Activated CD8-positive, alpha-beta T cell treated with anti-CD3 and anti-CD28 coated beads for 36 hours (primary cell): ENCODE data around the gene OPCML. TPM values are rescaled to one million over a fixed set of nuclear protein-coding genes. Genes with fewer than 3 reads are reported as not detected.

ENCODE experiments used
- ATAC-seq: fragments of 200-7000 bp; cut with Tn5 transposase; one replicate; pipeline ENCODE4 v1.10.0; 2021; ENCODE audit warnings: mild to moderate bottlenecking, moderate library complexity
- CTCF ChIA-PET: fragments of 350-600 bp; sonication (Branson Sonifier 250); formaldehyde crosslinking; loops from one replicate; lab custom pipeline; 2021; ENCODE audit warnings: antibody characterized with exemption; lab: Charles Lee
- POLR2A ChIA-PET: fragments of 350-600 bp; sonication (Branson Sonifier 250); formaldehyde crosslinking; loops from one replicate; lab custom pipeline; 2021; ENCODE audit warnings: antibody characterized with exemption; lab: Charles Lee
- DNase-seq: peaks from one replicate; pipeline ENCODE4 v3.0.0-alpha.2; 2020
- H3K27ac Mint-ChIP-seq: one replicate; pipeline ENCODE4 v1.8.0; 2021; ENCODE audit warnings: mild to moderate bottlenecking, mixed read lengths
- H3K27me3 Mint-ChIP-seq: one replicate; pipeline ENCODE4 v1.8.0; 2021; ENCODE audit warnings: mixed read lengths
- H3K36me3 Mint-ChIP-seq: one replicate; pipeline ENCODE4 v1.8.0; 2021; ENCODE audit warnings: low read depth, mixed read lengths
- H3K4me1 Mint-ChIP-seq: one replicate; pipeline ENCODE4 v1.8.0; 2021; ENCODE audit warnings: low read depth, mixed read lengths
- H3K4me3 Mint-ChIP-seq: one replicate; pipeline ENCODE4 v1.8.0; 2021; ENCODE audit warnings: mild to moderate bottlenecking, moderate library complexity, mixed read lengths
- H3K9me3 Mint-ChIP-seq: one replicate; pipeline ENCODE4 v1.8.0; 2021; ENCODE audit warnings: mixed read lengths
- intact Hi-C: fragments of 100-400 bp; cut with micrococcal nuclease; formaldehyde crosslinking; loops from one replicate; pipeline ENCODE4 v1.10.0; 2022
- total RNA-seq, 2 experiments: library from RNA; stranded (reverse); gene quantifications; one replicate each; pipeline ENCODE4 v1.2.3, GENCODE V29; 2021
- TF ChIP-seq, protein P1 (sequence below): fragments of 200-600 bp; IDR thresholded peaks from one replicate; pipeline ENCODE4 v1.8.0; 2022; ENCODE audit warnings: antibody characterized with exemption, mild to moderate bottlenecking

Gene OPCML
- total RNA-seq, 2 experiments from 2014 or later, result not detected

GRCh38 chr11:133383201-133383600 lies 149.1 kb downstream of the OPCML start:
- CTCF ChIA-PET, result no interaction called here
- H3K36me3 Mint-ChIP-seq, result no peaks in the 10 kb centered on the region

DNA sequence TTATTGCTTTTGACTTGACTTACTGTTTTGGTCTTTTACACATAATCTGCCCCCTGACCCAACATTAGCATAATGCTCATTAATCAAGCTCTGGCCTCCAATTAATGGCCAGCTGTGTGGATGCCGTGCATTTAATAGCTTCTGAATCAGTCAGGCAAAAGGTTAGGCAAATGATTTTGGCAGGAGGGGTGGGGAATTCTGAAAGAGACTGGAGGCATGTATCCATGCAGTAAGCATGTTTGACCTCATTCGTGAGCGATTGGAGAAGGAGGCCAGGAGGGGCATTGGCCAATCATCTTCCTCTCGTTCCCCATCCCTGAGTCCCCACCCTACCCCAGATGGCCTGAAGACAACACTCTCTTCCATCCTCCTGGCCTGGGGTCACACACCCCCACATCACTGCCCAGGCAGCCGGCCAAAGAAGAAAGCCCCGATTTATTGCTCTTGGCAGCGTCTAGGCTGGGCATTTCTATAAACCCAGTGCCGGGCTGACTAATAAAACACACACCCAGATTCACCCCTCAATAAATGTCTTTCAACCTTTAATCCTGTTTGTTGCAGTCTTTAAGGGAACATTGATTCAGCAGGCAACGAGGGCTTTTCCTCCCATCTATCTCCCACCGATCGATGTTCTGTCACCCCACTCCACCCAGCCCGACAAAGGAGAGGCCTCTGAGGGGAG lies 150.0 kb downstream of the OPCML start:
- no peak for ATAC-seq

More at GRCh38 chr11:133383201-133383600, 149.1 kb downstream of the OPCML start:
- Mint-ChIP-seq H3K9me3 (no peaks in the 10 kb centered on the region), H3K27me3 (peaks cover 1% of the 10 kb centered on the region), H3K4me3 (no peak overlapping the region), H3K27ac (no peak overlapping the region), H3K4me1 (no peaks in the 10 kb centered on the region)
- intact Hi-C loops, result no loop called here
- no peak for DNase-seq
- TF ChIP-seq, protein P1, sequence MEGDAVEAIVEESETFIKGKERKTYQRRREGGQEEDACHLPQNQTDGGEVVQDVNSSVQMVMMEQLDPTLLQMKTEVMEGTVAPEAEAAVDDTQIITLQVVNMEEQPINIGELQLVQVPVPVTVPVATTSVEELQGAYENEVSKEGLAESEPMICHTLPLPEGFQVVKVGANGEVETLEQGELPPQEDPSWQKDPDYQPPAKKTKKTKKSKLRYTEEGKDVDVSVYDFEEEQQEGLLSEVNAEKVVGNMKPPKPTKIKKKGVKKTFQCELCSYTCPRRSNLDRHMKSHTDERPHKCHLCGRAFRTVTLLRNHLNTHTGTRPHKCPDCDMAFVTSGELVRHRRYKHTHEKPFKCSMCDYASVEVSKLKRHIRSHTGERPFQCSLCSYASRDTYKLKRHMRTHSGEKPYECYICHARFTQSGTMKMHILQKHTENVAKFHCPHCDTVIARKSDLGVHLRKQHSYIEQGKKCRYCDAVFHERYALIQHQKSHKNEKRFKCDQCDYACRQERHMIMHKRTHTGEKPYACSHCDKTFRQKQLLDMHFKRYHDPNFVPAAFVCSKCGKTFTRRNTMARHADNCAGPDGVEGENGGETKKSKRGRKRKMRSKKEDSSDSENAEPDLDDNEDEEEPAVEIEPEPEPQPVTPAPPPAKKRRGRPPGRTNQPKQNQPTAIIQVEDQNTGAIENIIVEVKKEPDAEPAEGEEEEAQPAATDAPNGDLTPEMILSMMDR, result no peak
- POLR2A ChIA-PET, result interaction anchor here (0.6 kb wide), 2 partner anchors 22 to 169 kb away, joined by 3 to 4 read pairs; no protein-coding TSS in a partner anchor
- no peak for ATAC-seq

GRCh38 chr11:133381761-133382130 lies 150.6 kb downstream of the OPCML start:
- intact Hi-C loops, result no loop called here
- ATAC-seq, result no peak
- Mint-ChIP-seq H3K27ac (no peak overlapping the region), H3K4me1 (no peaks in the 10 kb centered on the region), H3K9me3 (no peaks in the 10 kb centered on the region), H3K27me3 (peaks cover 1% of the 10 kb centered on the region), H3K36me3 (no peaks in the 10 kb centered on the region), H3K4me3 (no peak overlapping the region)
- CTCF ChIA-PET, result no interaction called here
- POLR2A ChIA-PET, result no interaction called here
- TF ChIP-seq, protein P1, result no peak
- no peak for DNase-seq

More for the DNA sequence above, 150.0 kb downstream of the OPCML start:
- H3K27ac Mint-ChIP-seq, result no peak overlapping the region
- no peak overlapping the region for H3K4me3 Mint-ChIP-seq
- no peaks in the 10 kb centered on the region for H3K36me3 Mint-ChIP-seq
- intact Hi-C loops, result no loop called here
- no peak for DNase-seq
- ChIA-PET POLR2A (no interaction called here), CTCF (no interaction called here)
- TF ChIP-seq, protein P1, result no peak
- peaks cover 1% of the 10 kb centered on the region for H3K27me3 Mint-ChIP-seq
- no peaks in the 10 kb centered on the region for H3K9me3 Mint-ChIP-seq
- no peaks in the 10 kb centered on the region for H3K4me1 Mint-ChIP-seq

DNA sequence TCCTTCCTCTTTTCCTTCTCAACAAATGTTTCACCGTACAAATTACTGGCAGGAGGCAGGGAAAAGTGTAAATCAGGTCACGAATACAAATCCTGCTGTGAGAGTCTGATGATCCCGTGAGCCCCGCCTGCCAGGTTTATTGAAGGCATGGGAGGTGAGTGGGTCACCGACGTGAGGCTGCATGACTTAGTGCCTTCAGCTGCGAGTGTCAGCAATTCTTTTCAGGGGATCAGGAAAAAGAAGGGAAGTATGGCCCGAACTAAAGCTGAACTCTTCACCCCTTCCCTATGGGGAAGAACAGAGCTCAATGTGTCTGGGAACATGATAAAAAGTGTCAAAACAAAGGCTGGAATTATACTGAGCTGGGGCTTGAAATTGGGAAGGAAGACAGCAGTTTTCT lies 166.2 kb downstream of the OPCML start:
- POLR2A ChIA-PET, result no interaction called here

DNA sequence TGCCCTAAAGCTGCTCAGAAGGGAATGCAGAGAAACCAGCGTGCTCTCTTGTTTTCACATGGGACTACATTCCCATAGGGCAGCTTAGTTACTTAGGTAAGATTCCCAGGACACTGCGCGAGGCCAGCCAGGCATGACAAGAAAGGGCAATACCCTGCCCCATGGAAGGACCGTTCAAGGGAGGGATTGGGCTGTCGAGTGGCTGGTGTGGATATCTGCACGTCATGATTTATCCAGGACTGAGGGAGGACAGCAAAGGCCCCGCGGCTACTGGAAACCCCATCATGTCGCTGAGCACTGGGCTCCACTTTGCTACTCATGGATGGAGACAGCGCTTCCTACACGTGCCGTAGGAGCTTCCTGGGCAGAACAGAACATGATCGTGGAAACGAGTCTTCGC lies 169.4 kb downstream of the OPCML start:
- H3K27me3 Mint-ChIP-seq, result peaks cover 3% of the 10 kb centered on the region
- CTCF ChIA-PET, result no interaction called here
- TF ChIP-seq, protein P1, result no peak
- no peak overlapping the region for H3K4me3 Mint-ChIP-seq
- no peaks in the 10 kb centered on the region for H3K9me3 Mint-ChIP-seq
- POLR2A ChIA-PET, result no interaction called here
- H3K4me1 Mint-ChIP-seq, result no peaks in the 10 kb centered on the region
- ATAC-seq, result no peak
- DNase-seq, result no peak
- no peaks in the 10 kb centered on the region for H3K36me3 Mint-ChIP-seq
- intact Hi-C loops, result no loop called here
- no peak overlapping the region for H3K27ac Mint-ChIP-seq

More for the DNA sequence above, 166.2 kb downstream of the OPCML start:
- H3K4me1 Mint-ChIP-seq, result no peaks in the 10 kb centered on the region
- H3K9me3 Mint-ChIP-seq, result no peaks in the 10 kb centered on the region
- ATAC-seq (no peak), DNase-seq (no peak)
- no peak overlapping the region for H3K27ac Mint-ChIP-seq
- TF ChIP-seq, protein P1, result no peak
- H3K36me3 Mint-ChIP-seq, result no peaks in the 10 kb centered on the region
- peaks cover 3% of the 10 kb centered on the region for H3K27me3 Mint-ChIP-seq
- intact Hi-C loops, result no loop called here
- H3K4me3 Mint-ChIP-seq, result no peak overlapping the region
- CTCF ChIA-PET, result no interaction called here
